Activated T-helper 17 cell treated with anti-CD3 and anti-CD28 coated beads, Interleukin-2, amount 50 U/mL, for 72 hours (primary cell): ENCODE results near the gene SPPL2A. TPM values are rescaled to one million over a fixed set of nuclear protein-coding genes. Genes with fewer than 3 reads are reported as not detected.
A peak's percentile ranks its signal among the peaks of the same experiment; 100 is the strongest.

ENCODE experiments used
- ATAC-seq: fragments of 150-1000 bp; cut with Tn5 transposase; replicated peaks from 2 replicates; pipeline ENCODE4 v1.10.0; 2021; ENCODE audit warnings: mild to moderate bottlenecking, moderate library complexity
- H3K27ac Mint-ChIP-seq: one replicate; pipeline ENCODE4 v1.8.0; 2022; ENCODE audit warnings: mixed read lengths
- H3K27me3 Mint-ChIP-seq: one replicate; pipeline ENCODE4 v1.8.0; 2022; ENCODE audit warnings: mixed read lengths
- H3K36me3 Mint-ChIP-seq: one replicate; pipeline ENCODE4 v1.8.0; 2022; ENCODE audit warnings: low read depth, mild to moderate bottlenecking, mixed read lengths
- H3K4me1 Mint-ChIP-seq: one replicate; pipeline ENCODE4 v1.8.0; 2022; ENCODE audit warnings: mixed read lengths
- H3K4me3 Mint-ChIP-seq: one replicate; pipeline ENCODE4 v1.8.0; 2022; ENCODE audit warnings: mild to moderate bottlenecking, mixed read lengths
- H3K9me3 Mint-ChIP-seq: one replicate; pipeline ENCODE4 v1.8.0; 2022; ENCODE audit warnings: mixed read lengths
- total RNA-seq, 2 donors: library from RNA; stranded (reverse); gene quantifications; one replicate each; pipeline ENCODE4 v1.2.3, GENCODE V29; 2022

SPPL2A gene
- total RNA-seq, 2 donors from 2014 or later: 92.5 to 105 TPM

GRCh38 chr15:50686469-50687301 lies 78.8 kb downstream of the SPPL2A start, which contains the start of gene TRPM7:
Gene TRPM7, minus strand, starts transcription at chr15:50686797. Its CDS starts 264 bp downstream, at chr15:50686533.
- H3K4me1 Mint-ChIP-seq: peaks cover 27% of the 10 kb centered on the region
- H3K27me3 Mint-ChIP-seq: no peaks in the 10 kb centered on the region
- peak within 1 kb of the TSS; percentile 97 for H3K4me3 Mint-ChIP-seq
- ATAC-seq: peak; percentile 85
- H3K27ac Mint-ChIP-seq: peak within 1 kb of the TSS; percentile 90
- H3K9me3 Mint-ChIP-seq: no peaks in the 10 kb centered on the region
- H3K36me3 Mint-ChIP-seq: peaks cover 55% of the 10 kb centered on the region

- Mint-ChIP-seq H3K9me3 (no peaks in the 10 kb centered on the region), H3K4me1 (peaks cover 33% of the 10 kb centered on the region), H3K4me3 (peak overlapping the region; percentile 97), H3K36me3 (peaks cover 61% of the 10 kb centered on the region), H3K27me3 (no peaks in the 10 kb centered on the region), H3K27ac (peak overlapping the region; percentile 90)
- peak; percentile 77 for ATAC-seq
Observed at GRCh38 chr15:50685976-50686468, 79.5 kb downstream of the SPPL2A start.

GRCh38 chr15:50685191-50685975 lies 80.1 kb downstream of the SPPL2A start:
- H3K36me3 Mint-ChIP-seq: peaks cover 64% of the 10 kb centered on the region
- H3K4me1 Mint-ChIP-seq: peaks cover 35% of the 10 kb centered on the region
- H3K9me3 Mint-ChIP-seq: no peaks in the 10 kb centered on the region
- no peaks in the 10 kb centered on the region for H3K27me3 Mint-ChIP-seq
- peak overlapping the region; percentile 97 for H3K4me3 Mint-ChIP-seq
- no peak for ATAC-seq
- peak overlapping the region; percentile 90 for H3K27ac Mint-ChIP-seq

DNA sequence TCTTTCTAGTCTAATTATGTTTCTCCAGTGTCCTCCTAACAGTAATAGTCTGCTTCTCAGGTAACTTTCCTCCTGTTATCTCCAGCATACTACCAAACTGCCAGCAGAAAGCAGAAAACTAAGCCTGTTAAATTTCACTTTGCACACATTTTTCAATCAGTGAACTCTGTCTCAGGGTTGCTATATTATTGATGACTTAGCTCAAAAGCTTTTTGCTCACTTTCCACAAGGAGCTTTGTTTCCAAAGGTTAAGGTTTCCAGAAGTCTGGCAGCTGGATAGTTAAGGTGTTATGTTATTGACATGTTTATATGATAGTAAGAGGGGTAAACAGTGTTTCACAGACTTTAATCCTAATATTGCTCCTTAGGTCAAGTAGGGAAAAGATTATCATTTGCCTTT lies 84.0 kb downstream of the SPPL2A start:
- peaks cover 74% of the 10 kb centered on the region for H3K36me3 Mint-ChIP-seq
- ATAC-seq: no peak
- H3K9me3 Mint-ChIP-seq: no peaks in the 10 kb centered on the region
- no peaks in the 10 kb centered on the region for H3K27me3 Mint-ChIP-seq
- peak overlapping the region; percentile 14 for H3K27ac Mint-ChIP-seq
- H3K4me1 Mint-ChIP-seq: peaks cover 30% of the 10 kb centered on the region
- H3K4me3 Mint-ChIP-seq: peak overlapping the region; percentile 49

DNA sequence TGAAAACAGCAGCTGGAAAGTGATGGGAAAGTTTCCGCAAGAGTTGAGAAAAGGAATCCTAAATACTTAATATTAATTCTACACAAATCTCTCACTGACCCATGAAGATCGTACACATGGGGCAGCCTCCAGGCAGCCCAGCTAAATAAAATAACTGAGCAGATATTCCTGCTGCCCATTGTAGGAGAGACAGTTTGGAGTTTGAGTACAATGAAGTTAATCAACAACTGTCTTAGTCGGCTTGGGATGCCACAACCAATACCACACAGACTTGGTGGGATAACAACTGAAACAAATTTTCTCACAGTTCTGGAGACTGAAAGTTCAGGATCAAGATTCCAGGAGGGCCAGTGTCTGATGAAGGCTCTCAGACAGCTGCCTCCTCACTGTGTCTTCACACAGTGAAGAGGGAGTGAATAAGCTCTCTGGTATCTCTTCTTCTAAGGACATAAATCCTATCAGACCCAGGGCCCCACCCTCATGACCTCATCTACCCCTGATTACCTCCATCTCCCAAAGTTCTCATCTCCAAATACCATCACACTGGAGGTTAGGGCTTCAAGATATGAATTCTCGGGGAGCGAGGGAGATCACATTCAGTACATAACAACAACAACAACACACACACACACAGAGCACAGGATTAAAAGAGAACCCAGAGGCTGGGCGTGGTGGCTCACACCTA lies 88.6 kb downstream of the SPPL2A start:
- Mint-ChIP-seq H3K9me3 (no peaks in the 10 kb centered on the region), H3K36me3 (peaks cover 67% of the 10 kb centered on the region), H3K4me1 (peaks cover 19% of the 10 kb centered on the region), H3K27ac (no peak overlapping the region), H3K27me3 (no peaks in the 10 kb centered on the region), H3K4me3 (no peak overlapping the region)
- ATAC-seq: no peak

- Mint-ChIP-seq H3K27ac (no peak overlapping the region), H3K4me3 (no peak overlapping the region)
Observed at GRCh38 chr15:50675535-50676144, 89.9 kb downstream of the SPPL2A start.

DNA sequence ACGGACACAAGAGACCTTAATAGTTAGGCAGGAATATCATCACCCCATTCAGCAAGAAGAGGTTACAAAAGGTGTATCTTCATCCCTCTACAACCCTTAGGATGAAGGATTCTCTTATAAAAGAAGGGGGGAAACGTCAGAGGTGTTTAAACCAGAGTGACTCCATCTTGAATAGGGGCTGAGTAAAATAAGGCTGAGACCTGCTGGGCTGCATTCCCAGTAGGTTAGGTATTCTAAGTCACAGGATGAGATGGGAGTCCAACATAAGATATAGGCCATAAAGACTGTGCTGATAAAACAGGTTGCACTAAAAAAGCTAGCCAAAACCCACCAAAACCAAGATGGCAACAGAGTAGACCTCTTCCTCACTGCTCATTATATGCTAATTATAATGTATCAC lies 95.4 kb downstream of the SPPL2A start:
- no peak overlapping the region for H3K4me3 Mint-ChIP-seq
- ATAC-seq: no peak
- peaks cover 6% of the 10 kb centered on the region for H3K4me1 Mint-ChIP-seq
- no peak overlapping the region for H3K27ac Mint-ChIP-seq
- peaks cover 85% of the 10 kb centered on the region for H3K36me3 Mint-ChIP-seq
- no peaks in the 10 kb centered on the region for H3K9me3 Mint-ChIP-seq
- H3K27me3 Mint-ChIP-seq: no peaks in the 10 kb centered on the region

More at GRCh38 chr15:50675535-50676144, 89.9 kb downstream of the SPPL2A start:
- Mint-ChIP-seq H3K36me3 (peaks cover 67% of the 10 kb centered on the region), H3K4me1 (peaks cover 11% of the 10 kb centered on the region), H3K9me3 (no peaks in the 10 kb centered on the region), H3K27me3 (no peaks in the 10 kb centered on the region)
- ATAC-seq: no peak

DNA sequence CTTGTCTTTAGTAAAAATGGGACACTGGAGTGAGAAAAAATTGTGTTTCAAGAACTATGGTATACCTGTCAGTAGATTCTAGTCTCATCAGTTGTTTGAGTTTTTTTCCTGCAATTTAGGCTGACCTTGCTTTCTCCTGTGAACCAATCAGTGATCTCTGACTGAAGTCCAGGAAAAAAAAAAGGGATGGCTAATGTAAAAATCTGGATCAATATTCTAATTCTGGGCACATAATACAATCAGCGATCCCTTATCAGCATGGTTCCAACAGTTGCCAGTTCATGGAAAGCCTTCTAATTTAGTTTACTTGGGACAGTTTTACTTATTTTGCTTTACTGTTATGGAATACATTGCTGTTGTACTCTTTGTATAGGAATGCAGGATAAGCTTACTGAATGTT lies 95.9 kb downstream of the SPPL2A start:
- peaks cover 85% of the 10 kb centered on the region for H3K36me3 Mint-ChIP-seq
- ATAC-seq: no peak
- no peaks in the 10 kb centered on the region for H3K27me3 Mint-ChIP-seq
- no peaks in the 10 kb centered on the region for H3K9me3 Mint-ChIP-seq
- peaks cover 5% of the 10 kb centered on the region for H3K4me1 Mint-ChIP-seq
- no peak overlapping the region for H3K4me3 Mint-ChIP-seq
- no peak overlapping the region for H3K27ac Mint-ChIP-seq

DNA sequence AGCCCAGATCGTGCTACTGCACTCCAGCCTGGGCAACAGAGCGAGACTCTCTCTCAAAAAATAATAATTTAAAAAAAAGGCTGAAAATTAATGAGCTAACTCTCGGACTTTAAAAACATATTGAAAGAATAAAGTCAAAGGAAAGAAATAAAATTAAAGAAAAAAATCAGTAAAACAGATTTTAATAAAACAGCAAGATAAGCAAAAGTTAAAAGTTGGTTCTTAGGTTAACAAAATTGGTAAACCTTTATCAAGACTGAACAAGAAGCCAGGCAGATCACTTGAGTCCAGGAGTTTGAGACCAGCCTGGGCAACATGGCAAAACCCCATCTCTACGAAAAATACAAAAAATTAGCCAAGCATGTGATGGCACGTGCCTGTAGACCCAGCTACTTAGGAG lies 99.6 kb downstream of the SPPL2A start:
- H3K27me3 Mint-ChIP-seq: no peaks in the 10 kb centered on the region
- no peak overlapping the region for H3K4me3 Mint-ChIP-seq
- no peak for ATAC-seq
- H3K9me3 Mint-ChIP-seq: no peaks in the 10 kb centered on the region
- H3K27ac Mint-ChIP-seq: no peak overlapping the region
- peaks cover 5% of the 10 kb centered on the region for H3K4me1 Mint-ChIP-seq
- H3K36me3 Mint-ChIP-seq: peaks cover 92% of the 10 kb centered on the region

- Mint-ChIP-seq H3K9me3 (no peaks in the 10 kb centered on the region), H3K4me1 (peaks cover 5% of the 10 kb centered on the region), H3K27ac (peak overlapping the region; percentile 17), H3K4me3 (no peak overlapping the region), H3K27me3 (no peaks in the 10 kb centered on the region), H3K36me3 (peaks cover 99% of the 10 kb centered on the region)
- no peak for ATAC-seq
Observed at GRCh38 chr15:50655555-50655954, 110.0 kb downstream of the SPPL2A start.

DNA sequence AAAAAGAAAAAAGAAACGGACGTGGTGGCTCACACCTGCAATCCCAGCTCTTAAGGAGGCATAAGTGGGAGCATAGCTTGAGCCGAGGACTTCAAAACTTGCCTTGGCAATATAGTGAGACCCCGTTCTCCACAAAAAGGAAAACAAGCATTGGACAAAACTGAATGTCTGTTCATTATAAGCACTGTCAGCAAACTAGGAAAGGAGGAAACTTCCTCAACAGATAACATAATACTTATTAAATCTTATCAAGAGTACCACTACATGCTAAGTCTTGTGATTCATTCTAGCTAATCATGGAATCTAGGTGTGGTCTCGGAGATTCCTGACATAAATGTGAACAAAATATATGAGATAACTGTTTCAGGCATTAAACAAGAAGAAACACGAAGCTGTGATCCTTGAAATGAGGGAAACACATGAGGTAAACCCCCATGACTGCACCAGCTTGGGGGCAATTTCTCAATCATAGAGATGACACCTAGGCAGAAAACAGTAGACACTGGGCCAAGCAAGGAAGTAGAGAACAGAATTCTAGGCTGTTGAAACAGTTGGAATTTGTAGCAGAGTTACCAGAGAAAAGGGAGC lies 112.3 kb downstream of the SPPL2A start:
- Mint-ChIP-seq H3K9me3 (no peaks in the 10 kb centered on the region), H3K4me3 (no peak overlapping the region), H3K27ac (peak overlapping the region; percentile 76), H3K27me3 (no peaks in the 10 kb centered on the region), H3K4me1 (peaks cover 5% of the 10 kb centered on the region), H3K36me3 (peaks cover 99% of the 10 kb centered on the region)
- ATAC-seq: no peak

- H3K4me3 Mint-ChIP-seq: no peak overlapping the region
- peaks cover 100% of the 10 kb centered on the region for H3K36me3 Mint-ChIP-seq
- no peaks in the 10 kb centered on the region for H3K27me3 Mint-ChIP-seq
- no peak for ATAC-seq
- H3K27ac Mint-ChIP-seq: no peak overlapping the region
- H3K4me1 Mint-ChIP-seq: peaks cover 5% of the 10 kb centered on the region
- no peaks in the 10 kb centered on the region for H3K9me3 Mint-ChIP-seq
Observed at GRCh38 chr15:50652671-50653070, 112.8 kb downstream of the SPPL2A start.
